ENCODE measurements around the gene ZNF699.
A peak's percentile ranks its signal among the peaks of the same experiment; 100 is the strongest.
"Not testable (repeated sequence)": the region's sequence is repeated elsewhere in the genome, so short reads cannot be mapped to it uniquely, and the experiment has no call there.

The ZNF699 gene

GRCh38 chr19:9309139-9309973 is at the start of gene ZNF699:
Gene ZNF699 (minus strand): TSS chr19:9309838. CDS start chr19:9305119, 4,719 bp downstream.
- peak; percentile 94 to 100 (median 99) for DNase-seq

GRCh38 chr19:9354651-9355050 is 45.0 kb upstream of the ZNF699 start:
- no peak for DNase-seq

- no peak for DNase-seq
Observed at GRCh38 chr19:9353011-9353410, 43.4 kb upstream of the ZNF699 start.

GRCh38 chr19:9352505-9352904 is 42.9 kb upstream of the ZNF699 start:
- no peak for DNase-seq

GRCh38 chr19:9348671-9349070 is 39.0 kb upstream of the ZNF699 start:
- no peak for DNase-seq

GRCh38 chr19:9348253-9348652 is 38.6 kb upstream of the ZNF699 start:
- DNase-seq: no peak

GRCh38 chr19:9345005-9345404 is 35.4 kb upstream of the ZNF699 start:
- no peak for DNase-seq

GRCh38 chr19:9342610-9343304 is 33.1 kb upstream of the ZNF699 start:
- DNase-seq: peak in 2 of 3 experiments; percentile 3 to 5

GRCh38 chr19:9329999-9330398 is 20.4 kb upstream of the ZNF699 start:
- DNase-seq: no peak

GRCh38 chr19:9324584-9324962 is 14.9 kb upstream of the ZNF699 start:
- peak in 1 of 3 experiments; percentile 30 for DNase-seq

GRCh38 chr19:9323919-9324583 is 14.4 kb upstream of the ZNF699 start, which contains the start of gene ZNF559:
Gene ZNF559 (plus strand): TSS chr19:9324179. CDS start chr19:9338550, 14,371 bp downstream.
- peak; percentile 90 to 98 (median 96) for DNase-seq

GRCh38 chr19:9323557-9323918 is 13.9 kb upstream of the ZNF699 start:
- peak in 2 of 3 experiments; percentile 50 to 97 for DNase-seq

- DNase-seq: not testable (repeated sequence)
Observed at GRCh38 chr19:9322201-9322600, 12.6 kb upstream of the ZNF699 start.

- DNase-seq: not testable (repeated sequence)
Observed at GRCh38 chr19:9321756-9322155, 12.1 kb upstream of the ZNF699 start.

- no peak for DNase-seq
Observed at GRCh38 chr19:9321338-9321737, 11.7 kb upstream of the ZNF699 start.

GRCh38 chr19:9313756-9314155 is 4.1 kb upstream of the ZNF699 start:
- DNase-seq: no peak

GRCh38 chr19:9309974-9310446 is 372 bp upstream of the ZNF699 start:
- DNase-seq: peak; percentile 94 to 100 (median 99)

- no peak for DNase-seq
Observed at GRCh38 chr19:9308091-9308770, 1.4 kb downstream of the ZNF699 start.

GRCh38 chr19:9306443-9306842 is 3.2 kb downstream of the ZNF699 start:
- no peak for DNase-seq

- DNase-seq: no peak
Observed at GRCh38 chr19:9296336-9296735, 13.3 kb downstream of the ZNF699 start.

- no peak for DNase-seq
Observed at GRCh38 chr19:9295411-9295849, 14.2 kb downstream of the ZNF699 start.

- no peak for DNase-seq
Observed at GRCh38 chr19:9289231-9289884, 20.3 kb downstream of the ZNF699 start.

Data from NCI-H1417 (cell line).